Astrocyte (in vitro differentiated cells and primary cell): ENCODE measurements around the gene KIF2B. TPM values are rescaled to one million over a fixed set of nuclear protein-coding genes. Genes with fewer than 3 reads are reported as not detected.

Experiments
- DNase-seq: peaks from one replicate; pipeline ENCODE4 v3.0.0-alpha.2; 2010; ENCODE audit warnings: low read depth
- FAIRE-seq: peaks from 2 replicates; lab custom pipeline; 2011; peaks lifted over from hg19 to GRCh38; lab: Jason Lieb, UNC
- H2AFZ ChIP-seq: 2 replicates; pipeline ENCODE4 v1.6.0; 2012; ENCODE audit warnings: low read depth, low read length, inconsistent platforms
- H3K27ac ChIP-seq: 2 replicates; pipeline ENCODE4 v1.5.1; 2011; ENCODE audit warnings: low read depth, low read length, inconsistent platforms
- H3K27me3 ChIP-seq: 2 replicates; pipeline ENCODE4 v1.6.0; 2011; ENCODE audit warnings: low read length, inconsistent platforms; ENCODE audit not compliant: insufficient read depth
- H3K36me3 ChIP-seq: 2 replicates; pipeline ENCODE4 v1.5.1; 2011; ENCODE audit warnings: low read length, inconsistent platforms; ENCODE audit not compliant: insufficient read depth
- H3K4me1 ChIP-seq: 2 replicates; pipeline ENCODE4 v1.5.1; 2011; ENCODE audit warnings: low read length, inconsistent platforms; ENCODE audit not compliant: insufficient read depth
- H3K4me2 ChIP-seq: 2 replicates; pipeline ENCODE4 v1.6.0; 2012; ENCODE audit warnings: low read length, inconsistent platforms
- H3K4me3 ChIP-seq: 2 replicates; pipeline ENCODE4 v1.5.1; 2011; ENCODE audit warnings: low read depth, mild to moderate bottlenecking, low read length, inconsistent platforms; ENCODE audit not compliant: insufficient read depth
- H3K79me2 ChIP-seq: 2 replicates; pipeline ENCODE4 v1.6.0; 2012; ENCODE audit warnings: mild to moderate bottlenecking, low read length, inconsistent platforms; ENCODE audit not compliant: insufficient read depth
- H3K9ac ChIP-seq: 2 replicates; pipeline ENCODE4 v1.6.0; 2012; ENCODE audit warnings: mild to moderate bottlenecking, low read length, inconsistent platforms
- H3K9me3 ChIP-seq: 2 replicates; pipeline ENCODE4 v1.5.1; 2012; ENCODE audit warnings: low read depth, mild to moderate bottlenecking, low read length, inconsistent platforms; ENCODE audit not compliant: insufficient read depth
- H4K20me1 ChIP-seq: 2 replicates; pipeline ENCODE4 v1.6.0; 2012; ENCODE audit warnings: low read length, inconsistent platforms; ENCODE audit not compliant: insufficient read depth
- H3K27ac Mint-ChIP-seq: one replicate; pipeline ENCODE4 v1.8.0; 2021; ENCODE audit warnings: mild to moderate bottlenecking, mixed read lengths; ENCODE audit not compliant: unreplicated experiment
- H3K27me3 Mint-ChIP-seq: one replicate; pipeline ENCODE4 v1.8.0; 2021; ENCODE audit warnings: low read depth, mixed read lengths; ENCODE audit not compliant: unreplicated experiment
- H3K36me3 Mint-ChIP-seq: one replicate; pipeline ENCODE4 v1.8.0; 2021; ENCODE audit warnings: low read depth, mixed read lengths; ENCODE audit not compliant: unreplicated experiment
- H3K4me1 Mint-ChIP-seq: one replicate; pipeline ENCODE4 v1.8.0; 2021; ENCODE audit warnings: low read depth, mixed read lengths; ENCODE audit not compliant: unreplicated experiment
- H3K4me3 Mint-ChIP-seq: one replicate; pipeline ENCODE4 v1.8.0; 2021; ENCODE audit warnings: mild to moderate bottlenecking, moderate library complexity, mixed read lengths; ENCODE audit not compliant: unreplicated experiment
- H3K9me3 Mint-ChIP-seq: one replicate; pipeline ENCODE4 v1.8.0; 2021; ENCODE audit warnings: mild to moderate bottlenecking, mixed read lengths; ENCODE audit not compliant: unreplicated experiment
- CTCF ChIP-seq: IDR thresholded peaks from 2 replicates; pipeline ENCODE4 v1.5.1; 2011; ENCODE audit warnings: low read depth, mild to moderate bottlenecking, inconsistent platforms, low read length, moderate library complexity; ENCODE audit not compliant: insufficient read depth
- EZH2 ChIP-seq: IDR thresholded peaks from 2 replicates; pipeline ENCODE4 v1.6.1; 2012; ENCODE audit warnings: mild to moderate bottlenecking, low read length, inconsistent platforms; ENCODE audit not compliant: insufficient read depth
- total RNA-seq: library from RNA; stranded (reverse); gene quantifications from 2 replicates; pipeline ENCODE4 v1.2.1, GENCODE V29; 2021

KIF2B gene
- total RNA-seq, 1 donor from 2014 or later: not detected

GRCh38 chr17:53806473-53806872 lies 16.3 kb upstream of the KIF2B start:
- Histone ChIP-seq H3K27ac (no peak overlapping the region), H3K27me3 (no peaks in the 10 kb centered on the region), H3K4me3 (no peak overlapping the region), H2AFZ (no peak overlapping the region), H3K4me2 (no peak overlapping the region), H4K20me1 (no peaks in the 10 kb centered on the region), H3K4me1 (no peaks in the 10 kb centered on the region), H3K36me3 (no peaks in the 10 kb centered on the region), H3K9me3 (no peaks in the 10 kb centered on the region), H3K9ac (no peak overlapping the region), H3K79me2 (no peaks in the 10 kb centered on the region)
- no peak overlapping the region for H3K27ac Mint-ChIP-seq
- no peaks in the 10 kb centered on the region for H3K9me3 Mint-ChIP-seq
- TF ChIP-seq CTCF: no peak
- no peak for TF ChIP-seq EZH2
- H3K36me3 Mint-ChIP-seq: no peaks in the 10 kb centered on the region
- FAIRE-seq (no peak), DNase-seq (no peak)
- H3K4me1 Mint-ChIP-seq: no peaks in the 10 kb centered on the region
- H3K27me3 Mint-ChIP-seq: no peaks in the 10 kb centered on the region
- no peak overlapping the region for H3K4me3 Mint-ChIP-seq

- peak overlapping the region; percentile 21 for H3K4me2 ChIP-seq
- no peak for FAIRE-seq
These were observed 15.4 kb upstream of the KIF2B start for GRCh38 chr17:53807286-53807685.

More at GRCh38 chr17:53807286-53807685, 15.4 kb upstream of the KIF2B start:
- Histone ChIP-seq H3K9me3 (no peaks in the 10 kb centered on the region), H4K20me1 (no peaks in the 10 kb centered on the region), H3K27me3 (no peaks in the 10 kb centered on the region), H3K4me1 (no peaks in the 10 kb centered on the region), H3K9ac (no peak overlapping the region), H3K79me2 (no peaks in the 10 kb centered on the region), H3K4me3 (no peak overlapping the region), H3K36me3 (no peaks in the 10 kb centered on the region), H2AFZ (peak overlapping the region; percentile 57), H3K27ac (no peak overlapping the region)
- Mint-ChIP-seq H3K4me3 (no peak overlapping the region), H3K4me1 (no peaks in the 10 kb centered on the region), H3K27me3 (no peaks in the 10 kb centered on the region), H3K9me3 (no peaks in the 10 kb centered on the region), H3K27ac (no peak overlapping the region), H3K36me3 (no peaks in the 10 kb centered on the region)
- TF ChIP-seq CTCF (no peak), EZH2 (no peak)
- DNase-seq: no peak
